Measurements from ENCODE around the gene SMIM11.

Gene SMIM11

GRCh38 chr21:34353182-34353581 lies 22.1 kb upstream of the SMIM11 start:
- no peaks in the 10 kb centered on the region for H3K9me3 ChIP-seq (ENCODE audit: control insufficient read depth, low read length)
- no peaks in the 10 kb centered on the region for H3K27me3 ChIP-seq (ENCODE audit: control insufficient read depth, insufficient read depth, low read length, poor library complexity, severe bottlenecking)
- H3K36me3 ChIP-seq (ENCODE audit: control insufficient read depth, insufficient read depth, low read length), result no peaks in the 10 kb centered on the region
- 89 to 98% methylated on average over 3 of the region's 6 CpGs for WGBS, 2 experiments
- H3K4me3 ChIP-seq (ENCODE audit: insufficient read depth, low read depth, low read length), result no peak overlapping the region
- no peak overlapping the region for H3K27ac ChIP-seq (ENCODE audit: insufficient read depth, low read depth, low read length, poor library complexity, severe bottlenecking)
- no peaks in the 10 kb centered on the region for H3K4me1 ChIP-seq (ENCODE audit: control insufficient read depth, insufficient read depth, low read length)

GRCh38 chr21:34354836-34355235 lies 20.5 kb upstream of the SMIM11 start:
- Histone ChIP-seq H3K27ac (ENCODE audit: insufficient read depth, low read depth, low read length, poor library complexity, severe bottlenecking) (no peak overlapping the region), H3K9me3 (ENCODE audit: control insufficient read depth, low read length) (no peaks in the 10 kb centered on the region), H3K27me3 (ENCODE audit: control insufficient read depth, insufficient read depth, low read length, poor library complexity, severe bottlenecking) (no peaks in the 10 kb centered on the region), H3K36me3 (ENCODE audit: control insufficient read depth, insufficient read depth, low read length) (no peaks in the 10 kb centered on the region), H3K4me1 (ENCODE audit: control insufficient read depth, insufficient read depth, low read length) (no peaks in the 10 kb centered on the region), H3K4me3 (ENCODE audit: insufficient read depth, low read depth, low read length) (no peak overlapping the region)
- WGBS, 2 experiments, result 96 to 97% methylated on average over 4 of the region's 4 CpGs

- Histone ChIP-seq H3K4me3 (ENCODE audit: insufficient read depth, low read depth, low read length) (no peak overlapping the region), H3K27ac (ENCODE audit: insufficient read depth, low read depth, low read length, poor library complexity, severe bottlenecking) (no peak overlapping the region), H3K27me3 (ENCODE audit: control insufficient read depth, insufficient read depth, low read length, poor library complexity, severe bottlenecking) (no peaks in the 10 kb centered on the region), H3K36me3 (ENCODE audit: control insufficient read depth, insufficient read depth, low read length) (no peaks in the 10 kb centered on the region), H3K9me3 (ENCODE audit: control insufficient read depth, low read length) (no peaks in the 10 kb centered on the region), H3K4me1 (ENCODE audit: control insufficient read depth, insufficient read depth, low read length) (no peaks in the 10 kb centered on the region)
- WGBS, 2 experiments, result 95 to 97% methylated on average over 5 of the region's 5 CpGs
Observed at GRCh38 chr21:34355570-34355969, 19.7 kb upstream of the SMIM11 start.

- H3K27ac ChIP-seq (ENCODE audit: insufficient read depth, low read depth, low read length, poor library complexity, severe bottlenecking), result no peak overlapping the region
- WGBS, 2 experiments, result 83 to 95% methylated on average over 2 of the region's 2 CpGs
- H3K36me3 ChIP-seq (ENCODE audit: control insufficient read depth, insufficient read depth, low read length), result no peaks in the 10 kb centered on the region
- no peaks in the 10 kb centered on the region for H3K4me1 ChIP-seq (ENCODE audit: control insufficient read depth, insufficient read depth, low read length)
- no peak overlapping the region for H3K4me3 ChIP-seq (ENCODE audit: insufficient read depth, low read depth, low read length)
- H3K27me3 ChIP-seq (ENCODE audit: control insufficient read depth, insufficient read depth, low read length, poor library complexity, severe bottlenecking), result no peaks in the 10 kb centered on the region
- no peaks in the 10 kb centered on the region for H3K9me3 ChIP-seq (ENCODE audit: control insufficient read depth, low read length)
Observed at GRCh38 chr21:34357889-34358288, 17.4 kb upstream of the SMIM11 start.

- Histone ChIP-seq H3K4me1 (ENCODE audit: control insufficient read depth, insufficient read depth, low read length) (no peaks in the 10 kb centered on the region), H3K27me3 (ENCODE audit: control insufficient read depth, insufficient read depth, low read length, poor library complexity, severe bottlenecking) (no peaks in the 10 kb centered on the region), H3K4me3 (ENCODE audit: insufficient read depth, low read depth, low read length) (no peak overlapping the region), H3K27ac (ENCODE audit: insufficient read depth, low read depth, low read length, poor library complexity, severe bottlenecking) (no peak overlapping the region), H3K36me3 (ENCODE audit: control insufficient read depth, insufficient read depth, low read length) (no peaks in the 10 kb centered on the region), H3K9me3 (ENCODE audit: control insufficient read depth, low read length) (no peaks in the 10 kb centered on the region)
- 100% methylated on average over 1 of the region's 1 CpG; no CpG with 5 or more reads in 1 of the 2 experiments for WGBS, 2 experiments
Observed at GRCh38 chr21:34358866-34359265, 16.4 kb upstream of the SMIM11 start.

- no peak overlapping the region for H3K4me3 ChIP-seq (ENCODE audit: insufficient read depth, low read depth, low read length)
- no peaks in the 10 kb centered on the region for H3K27me3 ChIP-seq (ENCODE audit: control insufficient read depth, insufficient read depth, low read length, poor library complexity, severe bottlenecking)
- no peaks in the 10 kb centered on the region for H3K9me3 ChIP-seq (ENCODE audit: control insufficient read depth, low read length)
- no peaks in the 10 kb centered on the region for H3K36me3 ChIP-seq (ENCODE audit: control insufficient read depth, insufficient read depth, low read length)
- no peaks in the 10 kb centered on the region for H3K4me1 ChIP-seq (ENCODE audit: control insufficient read depth, insufficient read depth, low read length)
- no peak overlapping the region for H3K27ac ChIP-seq (ENCODE audit: insufficient read depth, low read depth, low read length, poor library complexity, severe bottlenecking)
- WGBS, 2 experiments, result 89 to 91% methylated on average over 12 of the region's 12 CpGs
Observed at GRCh38 chr21:34360488-34361241, 14.6 kb upstream of the SMIM11 start.

- Histone ChIP-seq H3K36me3 (ENCODE audit: control insufficient read depth, insufficient read depth, low read length) (no peaks in the 10 kb centered on the region), H3K27ac (ENCODE audit: insufficient read depth, low read depth, low read length, poor library complexity, severe bottlenecking) (no peak overlapping the region), H3K9me3 (ENCODE audit: control insufficient read depth, low read length) (no peaks in the 10 kb centered on the region), H3K27me3 (ENCODE audit: control insufficient read depth, insufficient read depth, low read length, poor library complexity, severe bottlenecking) (no peaks in the 10 kb centered on the region), H3K4me3 (ENCODE audit: insufficient read depth, low read depth, low read length) (no peak overlapping the region), H3K4me1 (ENCODE audit: control insufficient read depth, insufficient read depth, low read length) (peaks cover 4% of the 10 kb centered on the region)
- 52 to 63% methylated on average over 3 of the region's 3 CpGs for WGBS, 2 experiments
Observed at GRCh38 chr21:34362136-34362444, 13.2 kb upstream of the SMIM11 start.

- 94% methylated on average over 3 of the region's 3 CpGs for WGBS, 2 experiments
Observed at GRCh38 chr21:34362670-34363069, 12.6 kb upstream of the SMIM11 start.

GRCh38 chr21:34363733-34364132 lies 11.6 kb upstream of the SMIM11 start, which contains the start of gene KCNE2:
Gene KCNE2, plus strand, starts transcription at chr21:34364006. Its CDS starts 6,473 bp downstream, at chr21:34370479.
- Histone ChIP-seq H3K9me3 (ENCODE audit: control insufficient read depth, low read length) (no peaks in the 10 kb centered on the region), H3K27ac (ENCODE audit: insufficient read depth, low read depth, low read length, poor library complexity, severe bottlenecking) (no peak within 1 kb of the TSS), H3K27me3 (ENCODE audit: control insufficient read depth, insufficient read depth, low read length, poor library complexity, severe bottlenecking) (no peaks in the 10 kb centered on the region), H3K4me3 (ENCODE audit: insufficient read depth, low read depth, low read length) (no peak within 1 kb of the TSS), H3K36me3 (ENCODE audit: control insufficient read depth, insufficient read depth, low read length) (no peaks in the 10 kb centered on the region), H3K4me1 (ENCODE audit: control insufficient read depth, insufficient read depth, low read length) (peaks cover 4% of the 10 kb centered on the region)
- WGBS, 2 experiments, result 93 to 100% methylated on average over 3 of the region's 3 CpGs

More at GRCh38 chr21:34362670-34363069, 12.6 kb upstream of the SMIM11 start:
- Histone ChIP-seq H3K36me3 (ENCODE audit: control insufficient read depth, insufficient read depth, low read length) (no peaks in the 10 kb centered on the region), H3K27ac (ENCODE audit: insufficient read depth, low read depth, low read length, poor library complexity, severe bottlenecking) (no peak overlapping the region), H3K9me3 (ENCODE audit: control insufficient read depth, low read length) (no peaks in the 10 kb centered on the region), H3K27me3 (ENCODE audit: control insufficient read depth, insufficient read depth, low read length, poor library complexity, severe bottlenecking) (no peaks in the 10 kb centered on the region), H3K4me3 (ENCODE audit: insufficient read depth, low read depth, low read length) (no peak overlapping the region), H3K4me1 (ENCODE audit: control insufficient read depth, insufficient read depth, low read length) (peaks cover 4% of the 10 kb centered on the region)

GRCh38 chr21:34364921-34365320 lies 10.4 kb upstream of the SMIM11 start:
- peaks cover 4% of the 10 kb centered on the region for H3K4me1 ChIP-seq (ENCODE audit: control insufficient read depth, insufficient read depth, low read length)
- no peak overlapping the region for H3K4me3 ChIP-seq (ENCODE audit: insufficient read depth, low read depth, low read length)
- H3K9me3 ChIP-seq (ENCODE audit: control insufficient read depth, low read length), result no peaks in the 10 kb centered on the region
- no peaks in the 10 kb centered on the region for H3K36me3 ChIP-seq (ENCODE audit: control insufficient read depth, insufficient read depth, low read length)
- no peaks in the 10 kb centered on the region for H3K27me3 ChIP-seq (ENCODE audit: control insufficient read depth, insufficient read depth, low read length, poor library complexity, severe bottlenecking)
- H3K27ac ChIP-seq (ENCODE audit: insufficient read depth, low read depth, low read length, poor library complexity, severe bottlenecking), result no peak overlapping the region

Measured in ectodermal cell (in vitro differentiated cells).